Fibroblast of lung (primary cell): Measurements from ENCODE around the gene INSR.

Experiments
- EZH2 ChIP-seq: IDR thresholded peaks from 2 replicates; pipeline ENCODE4 v1.5.1; 2012; ENCODE audit warnings: low read length, control low read depth, mild to moderate bottlenecking; ENCODE audit errors: missing control alignments
- TF ChIP-seq, protein P1 (sequence below), 2 donors: IDR thresholded peaks in 1 of 2; conservative IDR thresholded peaks in 1 of 2; 1 replicate in 1 of 2; 2 replicates in 1 of 2; pipeline ENCODE4 v1.5.1; 2011 to 2012; ENCODE audit warnings: low read length in 2 of 2, control low read depth in 1 of 2, inconsistent platforms in 1 of 2, low read depth in 1 of 2, mild to moderate bottlenecking in 1 of 2

DNA sequence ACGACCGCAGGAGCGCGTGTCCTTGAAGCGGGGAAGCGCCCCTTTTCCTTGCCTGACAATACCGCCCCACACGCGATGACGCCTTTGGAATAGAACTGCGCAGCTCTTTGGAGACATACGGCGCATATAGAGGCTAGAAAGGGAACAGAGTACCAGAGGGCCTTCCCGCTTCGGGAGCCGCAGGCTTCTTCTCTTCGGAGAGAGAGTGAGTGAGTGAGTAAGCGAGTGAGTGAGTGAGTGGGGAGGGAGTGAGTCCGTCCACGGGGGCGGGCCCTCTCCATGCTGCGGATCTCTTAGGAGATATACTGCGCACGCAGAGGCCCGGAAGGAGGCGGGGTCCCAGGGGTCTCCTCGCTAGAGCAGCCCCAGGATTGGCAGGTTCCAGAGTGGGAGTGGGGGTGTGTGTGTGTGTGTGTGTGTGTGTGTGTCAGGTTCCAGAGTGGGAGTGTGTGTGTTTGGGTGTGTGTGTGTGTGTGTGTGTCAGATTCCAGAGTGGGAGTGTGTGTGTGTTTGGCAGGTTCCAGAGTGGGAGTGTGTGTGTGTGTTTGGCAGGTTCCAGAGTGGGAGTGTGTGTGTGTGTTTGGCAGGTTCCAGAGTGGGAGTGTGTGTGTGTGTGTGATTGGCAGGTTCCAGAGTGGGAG is 97.0 kb downstream of the INSR start:
- TF ChIP-seq EZH2 = no peak
- TF ChIP-seq, protein P1, sequence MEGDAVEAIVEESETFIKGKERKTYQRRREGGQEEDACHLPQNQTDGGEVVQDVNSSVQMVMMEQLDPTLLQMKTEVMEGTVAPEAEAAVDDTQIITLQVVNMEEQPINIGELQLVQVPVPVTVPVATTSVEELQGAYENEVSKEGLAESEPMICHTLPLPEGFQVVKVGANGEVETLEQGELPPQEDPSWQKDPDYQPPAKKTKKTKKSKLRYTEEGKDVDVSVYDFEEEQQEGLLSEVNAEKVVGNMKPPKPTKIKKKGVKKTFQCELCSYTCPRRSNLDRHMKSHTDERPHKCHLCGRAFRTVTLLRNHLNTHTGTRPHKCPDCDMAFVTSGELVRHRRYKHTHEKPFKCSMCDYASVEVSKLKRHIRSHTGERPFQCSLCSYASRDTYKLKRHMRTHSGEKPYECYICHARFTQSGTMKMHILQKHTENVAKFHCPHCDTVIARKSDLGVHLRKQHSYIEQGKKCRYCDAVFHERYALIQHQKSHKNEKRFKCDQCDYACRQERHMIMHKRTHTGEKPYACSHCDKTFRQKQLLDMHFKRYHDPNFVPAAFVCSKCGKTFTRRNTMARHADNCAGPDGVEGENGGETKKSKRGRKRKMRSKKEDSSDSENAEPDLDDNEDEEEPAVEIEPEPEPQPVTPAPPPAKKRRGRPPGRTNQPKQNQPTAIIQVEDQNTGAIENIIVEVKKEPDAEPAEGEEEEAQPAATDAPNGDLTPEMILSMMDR (conservative IDR thresholded peaks at IDR 0.05 in 1 of 2, IDR thresholded peaks at IDR 0.05 in 1 of 2; ENCODE audit: low read depth in 1 of 2, low read length in 2 of 2) = no peak
